GM18505 (cell line): Measurements from ENCODE around the gene TGFB1.
"Not testable (repeated sequence)": the region's sequence is repeated elsewhere in the genome, so short reads cannot be mapped to it uniquely, and the experiment has no call there.

Source experiments
- ATAC-seq: cut with Tn5 transposase; IDR thresholded peaks from one replicate; pipeline ENCODE4 v1.9.1; 2021; ENCODE audit not compliant: unreplicated experiment
- POLR2A ChIP-seq: IDR thresholded peaks from 4 replicates; pipeline ENCODE4 v1.6.1; 2011; ENCODE audit warnings: borderline replicate concordance; ENCODE audit not compliant: insufficient read depth, insufficient read length; ENCODE audit errors: extremely low read depth

The TGFB1 gene

DNA sequence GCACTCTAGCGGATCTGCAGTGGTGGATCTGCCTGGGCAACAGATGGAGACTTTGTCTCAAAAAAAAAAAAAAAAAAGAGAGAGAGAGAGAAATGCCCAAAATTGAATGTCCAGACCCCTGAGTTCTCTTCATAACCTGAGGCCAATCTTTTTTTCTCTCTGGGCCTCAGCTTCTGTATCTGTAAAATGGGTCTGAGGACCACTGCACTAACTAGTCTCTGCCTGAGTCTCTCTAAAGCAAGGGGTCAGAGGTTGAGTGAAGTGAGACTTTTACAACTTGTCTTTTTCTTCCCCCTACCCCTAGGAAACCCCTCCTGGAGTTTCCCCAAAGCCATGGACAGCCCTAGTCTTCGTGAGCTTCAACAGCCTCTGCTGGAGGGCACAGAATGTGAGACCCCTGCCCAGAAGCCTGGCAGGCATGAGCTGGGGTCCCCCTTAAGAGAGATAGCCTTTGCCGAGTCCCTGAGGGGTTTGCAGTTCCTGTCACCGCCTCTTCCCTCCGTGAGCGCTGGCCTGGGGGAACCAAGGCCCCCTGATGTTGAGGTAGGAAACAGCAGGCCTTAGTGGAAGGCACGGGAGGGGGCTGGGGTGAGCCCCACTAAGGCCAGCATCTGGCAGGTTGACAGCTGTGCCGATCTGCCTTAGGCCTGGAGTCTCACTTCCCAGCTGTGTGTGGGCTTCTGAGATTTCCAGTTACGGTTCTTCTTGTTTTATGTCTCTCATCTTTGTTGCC is 24.4 kb upstream of the TGFB1 start:
- peak; percentile 56 for ATAC-seq
- no peak for TF ChIP-seq POLR2A

DNA sequence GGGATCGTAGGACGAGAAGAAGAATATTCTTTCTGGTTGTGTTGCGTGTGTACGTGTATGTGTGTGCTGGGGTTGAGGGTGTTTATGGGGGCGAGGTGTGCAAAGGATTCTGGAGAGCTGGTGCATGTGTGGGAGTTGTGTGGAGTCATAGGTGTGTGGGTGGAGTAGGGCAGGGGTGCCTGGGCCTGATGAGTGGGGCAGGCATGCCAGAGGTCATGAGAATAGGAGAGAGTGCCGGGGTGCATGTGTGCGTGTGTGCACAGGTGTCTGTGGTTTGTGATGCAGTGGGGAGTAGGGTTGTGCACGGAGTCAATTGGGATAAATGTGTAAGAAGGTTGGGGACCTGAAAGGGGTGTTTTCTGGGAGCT is 23.3 kb upstream of the TGFB1 start:
- TF ChIP-seq POLR2A = no peak
- ATAC-seq = no peak

DNA sequence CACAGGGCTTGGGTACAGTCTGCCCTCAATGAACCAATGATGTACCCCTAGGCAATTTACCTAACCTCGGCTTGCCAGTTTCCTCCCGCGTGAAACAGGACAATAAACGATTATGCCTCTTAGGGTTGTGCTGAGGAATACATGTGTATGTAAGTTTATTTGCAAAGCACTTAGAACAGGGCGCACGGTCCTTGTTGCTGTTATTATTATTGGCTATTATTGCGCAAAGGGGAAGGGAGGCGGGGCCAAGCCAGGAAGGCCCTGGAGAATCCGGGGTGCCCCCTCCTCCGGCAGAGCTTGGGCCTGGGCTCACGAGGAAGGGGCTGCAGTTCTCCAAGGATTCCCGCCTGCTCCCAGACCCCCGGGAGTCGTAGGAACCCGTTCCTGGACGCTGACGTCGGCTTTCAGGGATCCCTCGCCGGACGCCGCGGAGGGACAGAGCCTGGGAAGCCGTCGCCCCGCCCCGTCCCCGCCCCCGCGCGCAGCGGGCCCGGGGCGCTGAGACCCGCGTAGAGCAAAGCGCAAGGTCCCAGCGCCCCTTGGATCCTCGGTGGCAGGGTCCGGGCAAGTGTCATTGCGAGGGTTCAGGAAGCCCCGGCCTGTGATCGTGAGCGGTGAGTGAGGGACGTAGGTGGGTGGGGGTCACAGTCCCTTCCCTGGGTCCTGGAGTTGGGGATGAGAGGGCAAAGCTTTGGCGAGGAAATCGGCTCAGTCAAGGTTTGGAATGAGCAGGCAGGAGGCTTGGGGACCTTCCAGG is 22.7 kb upstream of the TGFB1 start, which contains the start of gene TMEM91:
TMEM91 (plus strand) TSS at position 293 of the 757 bp plus-strand sequence. CDS start 1,777 bp downstream, outside the sequence.
- no peak for TF ChIP-seq POLR2A
- no peak for ATAC-seq

DNA sequence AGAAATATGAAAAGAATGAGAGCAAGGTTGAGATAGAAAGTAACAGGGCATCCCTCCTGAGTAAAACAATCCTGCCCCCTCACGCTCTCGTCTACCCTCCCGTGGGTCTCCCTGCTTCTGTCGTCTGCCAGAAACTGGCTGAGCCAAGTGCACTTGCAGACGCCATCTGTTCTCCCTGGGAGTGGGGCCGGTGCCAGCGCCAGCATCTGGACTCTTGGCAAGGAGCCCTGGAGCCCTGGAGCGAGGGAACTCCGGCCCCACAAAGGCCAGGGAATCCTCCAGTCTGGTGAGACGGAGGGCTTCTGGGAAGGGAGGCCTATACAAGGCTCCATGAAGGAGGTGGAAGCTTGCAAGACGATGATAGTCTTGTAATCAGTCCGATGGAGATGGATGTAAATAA is 20.3 kb upstream of the TGFB1 start:
- no peak for ATAC-seq
- TF ChIP-seq POLR2A = no peak

DNA sequence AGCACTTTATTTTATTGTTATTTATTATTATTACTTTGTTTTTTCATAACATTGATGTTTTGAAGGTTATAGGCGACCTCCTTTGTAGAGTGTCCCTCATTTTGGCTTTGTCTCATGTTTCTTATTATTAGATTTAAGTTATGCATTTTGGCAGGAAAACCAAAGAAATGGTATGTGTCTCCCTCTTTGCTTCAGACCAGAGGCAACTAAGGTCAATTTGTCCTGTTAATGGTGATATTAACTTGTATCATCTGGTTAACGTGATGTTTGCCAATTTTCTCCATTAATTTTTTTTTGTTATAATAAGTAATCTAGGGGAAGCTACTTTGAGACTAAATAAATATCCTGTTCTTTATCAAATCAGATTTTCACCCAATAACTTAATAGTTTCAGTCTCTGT is 18.8 kb upstream of the TGFB1 start:
- no peak for TF ChIP-seq POLR2A

DNA sequence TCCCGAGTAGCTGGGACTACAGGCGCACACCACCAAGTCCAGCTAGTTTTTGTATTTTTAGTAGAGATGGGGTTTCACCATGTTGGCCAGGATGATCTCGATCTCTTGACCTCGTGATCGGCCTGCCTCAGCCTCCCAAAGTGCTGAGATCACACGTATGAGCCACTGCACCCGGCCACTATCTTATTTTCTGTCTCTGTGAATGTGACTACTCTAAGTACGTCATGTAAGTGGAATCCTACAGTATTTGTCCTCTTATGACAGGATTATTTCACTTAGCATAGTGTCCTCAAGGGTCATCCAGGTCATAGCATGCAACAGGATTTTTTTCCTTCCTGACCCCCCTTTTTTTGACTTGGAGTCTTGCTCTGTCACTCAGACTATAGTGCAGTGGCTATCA is 17.8 kb upstream of the TGFB1 start:
- no peak for TF ChIP-seq POLR2A
- no peak for ATAC-seq

More for the DNA sequence above, 18.8 kb upstream of the TGFB1 start:
- ATAC-seq = no peak

DNA sequence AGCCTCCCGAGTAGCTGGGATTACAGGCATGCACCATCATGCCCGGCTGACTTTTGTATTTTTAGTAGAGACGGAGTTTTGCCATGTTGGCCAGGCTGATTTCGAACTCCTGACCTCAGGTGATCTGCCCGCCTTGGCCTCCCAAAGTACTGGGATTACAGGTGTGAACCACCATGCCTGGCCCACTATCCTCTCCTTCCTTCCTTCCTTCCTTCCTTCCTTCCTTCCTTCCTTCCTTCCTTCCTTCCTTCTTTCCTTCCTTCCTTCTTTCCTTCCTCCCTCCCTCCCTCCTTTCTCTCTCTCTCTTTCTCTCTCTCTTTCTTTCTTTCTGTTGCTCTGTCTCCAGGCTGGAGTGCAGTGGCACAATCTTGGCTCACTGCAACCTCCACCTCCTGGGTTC is 17.4 kb upstream of the TGFB1 start:
- ATAC-seq = not testable (repeated sequence)

DNA sequence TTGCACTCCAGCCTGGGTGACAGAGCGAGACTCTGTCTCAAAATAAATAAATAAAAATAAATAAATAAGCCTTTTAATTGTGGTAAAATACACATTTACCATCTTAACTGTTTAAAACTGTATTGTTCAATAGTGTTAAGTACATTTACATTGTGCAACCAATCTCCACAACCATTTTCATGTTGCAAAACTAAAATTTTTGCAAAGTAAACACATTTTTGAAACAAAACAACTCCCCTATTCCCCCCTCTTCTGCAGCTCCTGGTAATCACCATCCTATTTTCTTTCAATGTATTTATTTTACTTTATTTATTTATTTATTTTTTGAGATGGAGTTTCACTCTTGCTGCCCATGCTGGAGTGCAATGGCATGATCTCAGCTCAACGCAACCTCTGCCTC is 16.0 kb upstream of the TGFB1 start:
- TF ChIP-seq POLR2A = no peak
- ATAC-seq = no peak

DNA sequence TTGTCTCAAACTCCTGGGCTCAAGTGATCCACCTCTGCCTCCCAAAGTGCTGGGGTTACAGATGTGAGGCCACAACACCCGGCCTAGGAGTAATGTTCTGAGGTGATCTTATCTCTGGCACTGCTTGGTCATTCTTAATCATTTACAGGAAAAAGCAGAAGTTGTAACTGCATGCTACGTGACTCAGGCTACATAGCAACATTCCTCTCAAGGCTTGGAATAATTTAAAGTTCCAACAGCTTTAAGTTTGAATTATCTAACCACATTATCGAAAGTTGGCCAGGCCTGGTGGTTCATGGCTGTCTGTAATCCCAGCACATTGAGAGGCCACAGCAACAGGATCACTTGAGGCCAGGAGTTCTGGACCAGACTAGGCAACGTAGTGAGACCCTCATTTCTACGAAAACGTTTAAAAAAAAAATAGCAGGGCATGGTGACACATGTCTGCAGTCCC is 14.2 kb upstream of the TGFB1 start:
- ATAC-seq = no peak
- no peak for TF ChIP-seq POLR2A

DNA sequence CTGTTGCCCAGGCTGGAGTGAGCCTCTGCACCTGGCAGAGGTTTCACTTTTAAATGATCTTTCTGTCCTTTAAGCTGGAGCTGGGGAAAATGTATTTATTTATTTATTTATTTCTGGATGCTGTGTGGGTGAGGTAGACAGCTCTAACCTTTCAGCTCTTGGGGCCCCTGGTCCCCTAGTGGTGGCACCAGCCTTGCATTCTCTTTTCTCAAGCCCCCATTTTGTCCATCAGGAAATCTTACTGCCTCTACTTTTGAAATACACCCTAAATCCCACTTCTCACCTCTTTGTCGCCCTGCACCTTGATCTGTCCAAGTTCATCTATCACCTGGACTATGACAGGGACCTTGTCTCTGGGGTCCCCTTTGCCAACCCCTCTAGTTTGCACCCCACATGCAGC is 12.4 kb upstream of the TGFB1 start:
- TF ChIP-seq POLR2A = no peak
- ATAC-seq = no peak

DNA sequence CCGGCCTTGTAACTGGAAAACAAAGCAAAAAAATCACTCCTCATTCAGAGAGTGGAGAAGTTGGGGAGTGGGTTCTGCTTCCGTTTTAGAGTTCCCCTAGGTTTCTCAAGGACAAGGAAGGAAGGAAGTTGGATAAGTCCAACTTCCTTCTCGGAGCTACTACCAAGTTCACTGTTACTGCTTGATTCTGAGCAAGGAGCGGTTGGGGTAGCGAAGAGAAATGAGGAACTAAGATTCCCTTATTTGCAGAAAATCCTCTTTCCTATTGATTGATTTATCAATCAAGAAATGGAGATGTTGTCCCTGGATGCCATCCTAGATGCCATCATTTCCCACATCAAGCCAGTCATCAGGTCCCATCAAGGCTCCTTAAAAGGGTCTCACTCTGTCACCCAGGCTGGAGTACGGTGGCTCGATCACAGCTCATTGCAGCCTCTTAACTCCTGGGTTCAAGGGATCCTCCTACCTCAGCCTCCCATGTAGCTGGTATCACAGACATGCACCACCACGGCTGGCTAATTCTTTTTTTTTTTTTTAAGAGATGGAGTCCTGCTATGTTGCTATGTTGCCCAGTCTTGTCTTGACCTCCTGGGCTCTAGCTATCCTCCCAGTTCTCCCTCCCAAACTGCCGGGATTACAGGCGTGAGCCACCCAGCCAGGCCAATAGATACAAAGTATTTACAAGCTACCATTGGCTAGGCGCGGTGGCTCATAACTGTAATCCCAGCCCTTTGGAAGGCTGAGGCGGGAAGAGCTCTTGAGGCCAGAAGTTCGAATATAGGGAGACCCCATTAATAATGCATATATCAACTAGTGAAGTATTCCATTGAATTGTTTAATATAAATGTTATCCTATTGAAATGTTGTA is 11.0 kb upstream of the TGFB1 start:
- no peak for ATAC-seq

DNA sequence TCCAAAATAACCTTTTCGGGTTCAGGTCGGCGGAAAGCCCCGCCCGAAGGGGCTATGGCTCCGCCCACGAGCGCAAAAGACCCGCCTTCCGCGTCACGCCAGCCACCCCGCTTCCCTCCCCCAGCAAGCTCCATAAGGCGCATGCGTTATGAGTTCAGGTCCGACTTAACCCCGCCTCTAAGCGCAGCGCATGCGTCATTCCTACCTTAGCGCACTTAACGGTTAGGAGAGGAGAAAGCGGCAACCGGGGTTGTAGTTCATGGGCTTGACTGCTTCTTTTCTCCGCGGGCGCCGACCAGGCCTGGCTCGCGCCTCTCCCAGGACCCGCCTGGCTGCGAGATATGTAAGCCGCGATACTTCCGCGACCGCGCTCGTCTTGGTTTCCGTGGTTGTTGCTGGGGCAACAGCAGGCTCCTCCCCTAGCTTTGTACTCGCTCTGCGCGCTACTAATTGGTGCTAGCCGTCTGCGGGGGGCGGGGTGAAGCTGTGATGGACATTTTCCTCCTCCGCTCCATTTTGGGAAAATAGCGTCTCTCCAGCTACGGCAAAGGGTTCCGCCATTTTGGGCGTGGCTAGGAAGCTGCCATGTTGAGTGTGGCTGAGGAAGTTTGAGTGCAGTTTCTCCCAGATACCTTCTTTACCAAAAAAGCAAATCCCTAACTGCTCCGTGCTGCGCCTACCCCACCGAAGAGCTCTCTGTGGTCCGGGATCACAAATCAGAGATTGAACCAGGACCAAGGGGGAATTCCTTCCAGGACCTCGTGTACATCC is 10.2 kb upstream of the TGFB1 start, which contains the start of gene B9D2:
B9D2 (minus strand) TSS at position 397 of the 771 bp plus-strand sequence. CDS start 630 bp downstream, outside the sequence.
- TF ChIP-seq POLR2A = peak; percentile 87
- peak; percentile 75 for ATAC-seq

More for the DNA sequence above, 11.0 kb upstream of the TGFB1 start:
- TF ChIP-seq POLR2A = no peak

DNA sequence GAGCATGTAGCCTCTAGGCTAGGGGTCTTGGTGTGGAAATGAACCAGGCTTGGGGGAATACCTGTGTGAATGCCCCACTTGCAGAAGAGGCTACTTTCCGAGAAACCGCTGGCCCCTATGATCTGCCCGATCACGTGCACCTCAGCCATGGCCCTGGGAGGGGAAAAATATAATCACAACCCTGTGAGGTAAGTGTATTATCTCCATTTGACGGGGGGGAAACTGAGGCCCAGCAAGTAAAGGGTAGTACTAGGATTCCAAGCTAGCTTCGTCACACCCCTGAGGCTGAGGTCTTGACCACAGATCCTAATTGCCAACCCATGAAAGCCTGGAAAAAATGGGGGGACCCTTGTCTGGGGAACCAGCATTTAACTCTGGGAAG is 9.6 kb upstream of the TGFB1 start:
- ATAC-seq = no peak
- TF ChIP-seq POLR2A = no peak

DNA sequence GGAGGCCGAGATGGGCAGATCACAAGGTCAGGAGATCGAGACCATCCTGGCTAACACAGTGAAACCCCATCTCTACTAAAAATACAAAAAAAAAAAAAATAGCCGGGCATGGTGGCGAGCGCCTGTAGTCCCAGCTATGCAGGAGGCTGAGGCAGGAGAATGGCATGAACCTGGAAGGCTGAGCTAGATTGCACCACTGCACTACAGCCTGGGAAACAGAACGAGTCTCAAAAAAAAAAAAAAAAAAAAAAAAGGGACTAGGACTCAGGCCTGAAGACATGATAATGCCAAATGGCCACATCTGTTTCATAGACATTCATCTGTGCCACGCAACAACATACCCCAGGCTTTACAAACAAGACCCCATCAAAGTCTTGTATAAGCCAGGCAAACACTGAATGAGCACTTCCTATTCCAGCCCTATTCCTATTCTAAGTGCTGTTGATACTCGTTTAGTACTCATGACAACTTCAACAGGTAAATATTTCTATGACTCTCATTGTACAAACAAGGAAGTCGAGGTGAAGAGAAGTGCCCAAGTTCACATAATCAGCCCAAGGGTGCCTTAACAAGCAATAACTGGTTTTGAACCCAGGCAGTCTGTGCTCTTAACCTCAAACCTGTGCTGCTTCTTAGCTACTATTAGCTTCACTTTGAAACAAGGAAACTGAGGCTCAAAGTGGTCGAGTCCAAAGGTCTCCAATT is 8.6 kb upstream of the TGFB1 start:
- TF ChIP-seq POLR2A = no peak
- ATAC-seq = no peak
